Mesothelial cell of epicardium (in vitro differentiated cells): Measurements from ENCODE around the gene SPACDR. TPM values are rescaled to one million over a fixed set of nuclear protein-coding genes. Genes with fewer than 3 reads are reported as not detected.
"Not testable (repeated sequence)": the region's sequence is repeated elsewhere in the genome, so short reads cannot be mapped to it uniquely, and the experiment has no call there.

Source experiments
- DNase-seq, 2 experiments: peaks; one replicate each; pipeline ENCODE4 v3.0.0; 2021; ENCODE audit warnings: low spot score in 2 of 2; ENCODE audit not compliant: unreplicated experiment in 2 of 2
- H3K27ac Mint-ChIP-seq: 2 replicates; pipeline ENCODE4 v1.8.0; 2021; ENCODE audit warnings: mixed read lengths
- H3K27me3 Mint-ChIP-seq: 2 replicates; pipeline ENCODE4 v1.8.0; 2021; ENCODE audit warnings: low read depth, mixed read lengths
- H3K36me3 Mint-ChIP-seq: 2 replicates; pipeline ENCODE4 v1.8.0; 2021; ENCODE audit warnings: mixed read lengths
- H3K4me1 Mint-ChIP-seq: 2 replicates; pipeline ENCODE4 v1.8.0; 2021; ENCODE audit warnings: mixed read lengths
- H3K4me3 Mint-ChIP-seq: 2 replicates; pipeline ENCODE4 v1.8.0; 2021; ENCODE audit warnings: mild to moderate bottlenecking, moderate library complexity, mixed read lengths
- H3K9me3 Mint-ChIP-seq: 2 replicates; pipeline ENCODE4 v1.8.0; 2021; ENCODE audit warnings: mixed read lengths
- CTCF ChIP-seq: fragments of 200-600 bp; sonication (generic); IDR thresholded peaks from one replicate; pipeline ENCODE4 v1.5.0; 2021; ENCODE audit warnings: antibody characterized with exemption; ENCODE audit not compliant: unreplicated experiment
- total RNA-seq: library from RNA; stranded (reverse); gene quantifications from 3 replicates; pipeline ENCODE4 v1.2.1, GENCODE V29; 2021

The SPACDR gene
- total RNA-seq, 1 donor from 2014 or later: 2.0 TPM

- H3K9me3 Mint-ChIP-seq: no peaks in the 10 kb centered on the region
- H3K36me3 Mint-ChIP-seq: no peaks in the 10 kb centered on the region
- no peaks in the 10 kb centered on the region for H3K27me3 Mint-ChIP-seq
- no peak overlapping the region for H3K27ac Mint-ChIP-seq
- H3K4me1 Mint-ChIP-seq: no peaks in the 10 kb centered on the region
- no peak overlapping the region for H3K4me3 Mint-ChIP-seq
- no peak for TF ChIP-seq CTCF
- no peak for DNase-seq
Observed at GRCh38 chr7:100443096-100443840, 20.8 kb downstream of the SPACDR start.

DNA sequence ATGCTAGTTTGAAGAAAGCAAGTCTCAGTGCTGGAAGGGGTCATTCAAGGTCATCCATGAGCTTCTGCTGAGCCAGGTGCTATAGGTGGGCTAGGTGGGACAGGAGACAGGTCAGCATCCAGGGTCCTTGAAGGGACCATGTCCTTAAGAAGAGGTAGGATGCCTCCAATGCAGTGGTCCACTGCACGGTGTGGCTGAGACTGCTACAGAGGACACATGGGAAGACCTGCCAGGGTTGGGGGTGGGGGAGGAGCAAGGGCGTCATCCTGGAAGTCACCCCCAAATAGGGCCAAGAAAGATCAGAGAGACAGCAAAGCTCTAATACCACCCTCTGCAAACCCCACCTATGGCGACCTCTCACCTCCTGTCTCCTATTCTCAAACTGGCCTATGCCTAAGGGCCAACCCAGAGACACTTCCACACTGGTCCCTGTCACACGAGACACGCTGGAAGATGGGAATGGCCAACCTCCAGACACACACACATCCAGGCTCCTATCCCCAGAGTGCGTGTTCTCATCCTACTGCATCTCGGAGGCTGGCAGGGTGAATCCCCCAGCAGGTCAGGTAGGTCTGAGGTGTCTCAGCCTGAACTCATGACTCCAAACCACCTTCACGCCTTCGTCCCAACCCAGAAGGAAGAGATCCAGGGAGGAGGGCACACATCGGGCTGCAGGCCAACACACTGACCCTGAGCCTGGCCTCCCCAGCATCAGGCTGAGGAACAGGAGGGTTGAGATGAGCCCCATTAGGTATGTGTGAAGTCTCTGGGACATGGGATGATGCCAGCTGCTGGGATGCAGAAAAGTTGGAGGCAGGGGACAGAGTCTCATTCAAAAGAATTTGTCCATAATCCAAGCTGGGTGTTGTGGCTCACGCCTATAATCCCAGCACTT lies 22.2 kb downstream of the SPACDR start:
- DNase-seq: no peak
- no peaks in the 10 kb centered on the region for H3K9me3 Mint-ChIP-seq
- no peak overlapping the region for H3K4me3 Mint-ChIP-seq
- TF ChIP-seq CTCF: no peak
- H3K27me3 Mint-ChIP-seq: no peaks in the 10 kb centered on the region
- H3K27ac Mint-ChIP-seq: peak overlapping the region; percentile 39
- H3K36me3 Mint-ChIP-seq: no peaks in the 10 kb centered on the region
- no peaks in the 10 kb centered on the region for H3K4me1 Mint-ChIP-seq

DNA sequence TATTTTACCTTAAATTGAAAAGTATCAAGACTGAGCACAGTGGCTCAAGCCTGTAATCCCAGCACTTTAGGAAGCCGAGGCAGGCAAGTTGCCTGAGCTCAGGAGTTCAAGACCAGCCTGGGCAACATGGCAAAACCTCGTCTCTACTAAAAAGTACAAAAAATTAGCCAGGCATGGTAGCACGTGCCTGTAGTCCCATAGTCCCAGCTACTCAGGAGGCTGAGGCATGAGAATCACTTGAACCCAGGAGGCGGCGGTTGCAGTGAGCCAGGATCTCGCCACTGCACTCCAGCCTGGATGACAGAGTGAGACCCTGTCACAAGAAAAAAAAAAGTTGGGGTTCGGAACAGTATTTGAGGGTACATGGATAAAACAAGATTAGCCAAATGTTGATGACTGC lies 24.8 kb downstream of the SPACDR start:
- H3K9me3 Mint-ChIP-seq, DNase-seq, H3K27me3 Mint-ChIP-seq, H3K4me3 Mint-ChIP-seq, H3K36me3 Mint-ChIP-seq, H3K27ac Mint-ChIP-seq: not testable (repeated sequence)
- peaks cover 16% of the 10 kb centered on the region for H3K4me1 Mint-ChIP-seq

DNA sequence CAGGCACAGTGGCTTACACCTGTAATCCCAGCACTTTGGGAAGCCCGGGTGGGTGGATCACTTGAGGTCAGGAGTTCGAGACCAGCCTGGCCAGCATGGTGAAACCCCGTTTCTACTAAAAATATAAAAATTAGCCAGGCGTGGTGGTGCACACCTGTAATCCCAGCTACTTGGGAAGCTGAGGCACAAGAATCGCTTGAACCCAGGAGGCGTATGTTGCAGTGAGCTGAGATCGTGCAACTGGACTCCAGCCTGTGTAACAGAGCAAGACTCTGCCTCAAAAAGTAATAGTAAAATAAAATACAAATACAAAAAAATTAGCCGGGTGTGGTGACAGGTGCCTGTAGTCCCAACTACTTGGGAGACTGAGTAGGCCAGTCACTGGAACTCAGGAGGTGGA lies 25.3 kb downstream of the SPACDR start:
- not testable (repeated sequence) for H3K4me3 Mint-ChIP-seq, H3K36me3 Mint-ChIP-seq, DNase-seq, H3K9me3 Mint-ChIP-seq, H3K27me3 Mint-ChIP-seq, H3K27ac Mint-ChIP-seq
- peaks cover 17% of the 10 kb centered on the region for H3K4me1 Mint-ChIP-seq

GRCh38 chr7:100438172-100438571 lies 25.9 kb downstream of the SPACDR start:
- no peak for TF ChIP-seq CTCF
- H3K4me1 Mint-ChIP-seq: peaks cover 19% of the 10 kb centered on the region
- H3K27ac Mint-ChIP-seq: peak overlapping the region; percentile 45
- H3K27me3 Mint-ChIP-seq: no peaks in the 10 kb centered on the region
- H3K36me3 Mint-ChIP-seq: peaks cover 6% of the 10 kb centered on the region
- no peak overlapping the region for H3K4me3 Mint-ChIP-seq
- DNase-seq: no peak
- no peaks in the 10 kb centered on the region for H3K9me3 Mint-ChIP-seq

DNA sequence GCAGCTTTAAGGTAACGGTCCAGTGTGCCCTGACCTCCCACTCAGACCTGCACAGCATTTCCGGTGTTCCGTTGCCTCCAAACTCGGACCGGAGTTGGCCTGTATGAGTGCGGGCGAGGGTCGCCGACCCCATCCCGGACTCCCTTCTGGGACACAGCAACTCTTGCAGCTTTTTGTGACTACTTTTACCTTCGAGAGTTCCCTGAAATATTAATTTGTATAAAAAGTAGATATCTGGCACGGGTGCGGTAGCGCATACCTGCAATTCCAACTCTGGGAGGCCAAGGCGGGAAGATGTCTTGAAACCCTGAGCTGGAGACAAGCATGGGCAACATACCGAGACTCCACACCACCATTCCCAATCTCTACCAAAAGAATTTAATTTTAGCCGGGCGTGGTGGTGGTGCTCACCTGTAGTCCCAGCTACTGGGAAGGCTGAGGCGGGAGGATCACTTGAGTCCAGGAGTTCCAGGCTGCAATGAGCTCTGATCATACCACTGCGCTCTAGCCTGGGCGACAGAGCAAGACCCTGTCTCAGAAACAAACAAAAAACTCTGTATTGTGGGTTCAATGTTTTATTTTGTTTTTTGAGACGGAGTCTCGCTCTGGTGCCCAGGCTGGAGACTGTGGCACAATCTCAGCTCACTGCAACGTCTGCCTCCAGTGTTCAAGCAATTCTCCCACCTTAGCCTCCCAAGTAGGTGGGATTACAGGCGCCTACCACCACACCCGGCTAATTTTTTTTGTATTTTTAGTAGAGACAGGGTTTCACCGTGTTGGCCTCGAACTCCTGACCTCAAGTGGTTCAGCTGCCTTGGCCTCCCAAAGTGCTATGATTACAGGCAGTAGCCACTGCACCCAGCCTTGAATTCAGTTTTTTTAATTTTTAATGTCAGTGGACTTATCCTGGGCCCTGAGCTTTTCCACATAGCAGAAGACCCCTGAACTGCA lies 26.6 kb downstream of the SPACDR start:
- TF ChIP-seq CTCF: no peak
- peaks cover 23% of the 10 kb centered on the region for H3K4me1 Mint-ChIP-seq
- H3K4me3 Mint-ChIP-seq: peak overlapping the region; percentile 31
- no peak for DNase-seq
- peaks cover 6% of the 10 kb centered on the region for H3K36me3 Mint-ChIP-seq
- no peak overlapping the region for H3K27ac Mint-ChIP-seq
- no peaks in the 10 kb centered on the region for H3K27me3 Mint-ChIP-seq
- no peaks in the 10 kb centered on the region for H3K9me3 Mint-ChIP-seq
